ENCODE results near the gene MAPK8IP3.

Gene MAPK8IP3

DNA sequence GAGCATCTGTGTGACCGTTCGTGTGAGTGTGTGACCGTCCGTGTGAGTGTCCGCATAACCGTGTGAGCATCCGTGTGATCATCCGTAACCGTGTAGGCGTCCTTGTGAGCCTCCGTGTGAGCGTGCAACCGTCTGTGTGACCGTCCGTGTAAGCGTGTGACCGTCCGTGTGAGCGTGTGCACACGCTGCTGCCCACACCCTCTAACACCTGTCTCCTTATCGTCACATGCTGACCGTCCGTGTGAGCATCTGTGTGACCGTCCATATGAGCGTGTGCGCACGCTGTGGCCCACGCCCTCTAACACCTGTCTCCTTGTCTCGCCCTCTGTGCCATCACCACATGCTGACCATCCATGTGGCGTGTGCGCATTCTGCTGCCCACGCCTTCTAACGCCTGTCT lies 34.2 kb downstream of the MAPK8IP3 start:
- no peak for DNase-seq (ENCODE audit: low read depth)

DNA sequence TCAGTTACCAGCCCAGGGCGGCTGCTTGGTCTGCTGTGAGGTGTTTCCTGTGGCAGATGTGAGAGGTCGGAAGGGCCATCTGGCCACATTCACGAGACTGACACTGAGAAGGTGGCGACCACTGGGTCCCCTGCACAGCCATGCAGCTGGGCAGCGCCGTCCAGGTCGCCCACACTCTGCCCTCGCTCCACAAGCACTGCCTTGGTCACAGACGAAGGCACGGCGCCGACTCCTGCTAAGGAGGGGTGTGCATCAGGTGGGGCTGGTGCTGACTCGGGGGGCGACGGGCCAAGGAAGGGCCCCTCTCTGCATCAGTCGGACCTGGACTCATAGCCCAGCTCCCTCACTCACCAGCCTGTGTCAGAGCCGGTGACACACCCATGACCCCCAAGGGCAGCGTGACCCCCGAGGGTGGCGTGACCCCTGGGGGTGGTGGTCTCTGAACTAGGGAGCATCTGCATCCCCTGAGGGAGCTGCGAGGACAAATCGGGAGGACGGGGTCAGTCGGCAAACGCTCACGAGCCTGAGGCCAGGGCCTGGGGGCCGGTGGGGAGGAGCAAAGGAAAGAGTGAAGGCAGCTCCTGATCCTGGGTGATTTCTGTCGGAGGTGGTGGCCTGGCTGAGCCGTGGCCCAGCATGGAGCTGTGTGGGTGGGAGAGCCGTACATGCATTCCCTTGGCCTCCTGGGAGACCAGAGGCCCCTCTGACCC lies 34.9 kb downstream of the MAPK8IP3 start:
- DNase-seq (ENCODE audit: low read depth): no peak

DNA sequence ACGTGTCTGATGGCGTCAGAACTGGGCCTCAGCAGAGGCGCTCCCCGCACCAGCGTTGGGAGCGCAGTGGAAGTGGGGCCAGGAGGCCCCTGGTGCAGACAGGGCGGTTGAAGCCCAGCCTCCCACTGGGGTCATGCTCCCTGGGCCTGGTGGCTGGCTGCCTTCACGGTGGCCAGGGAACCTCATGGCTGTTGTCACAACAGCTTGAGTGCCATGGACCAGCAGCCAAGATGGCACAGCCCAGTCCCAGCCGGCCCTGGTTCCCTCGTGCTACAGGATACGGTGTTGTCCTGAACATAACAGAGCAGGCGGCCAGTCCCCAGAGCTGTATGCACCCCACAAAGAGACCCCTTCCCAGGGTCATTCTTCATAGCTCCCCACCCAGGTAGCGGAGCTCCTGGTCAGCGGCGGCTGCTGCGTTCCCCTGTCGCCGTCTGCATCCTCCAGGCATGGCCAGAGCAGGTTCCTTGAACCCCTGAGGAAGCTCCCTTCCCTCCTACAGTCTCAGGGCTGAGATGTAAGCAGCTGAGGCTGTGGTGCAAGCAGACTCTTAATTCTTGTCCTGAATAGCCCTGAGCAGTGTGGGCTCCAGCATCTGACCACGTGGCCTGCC lies 35.7 kb downstream of the MAPK8IP3 start:
- DNase-seq (ENCODE audit: low read depth): no peak

DNA sequence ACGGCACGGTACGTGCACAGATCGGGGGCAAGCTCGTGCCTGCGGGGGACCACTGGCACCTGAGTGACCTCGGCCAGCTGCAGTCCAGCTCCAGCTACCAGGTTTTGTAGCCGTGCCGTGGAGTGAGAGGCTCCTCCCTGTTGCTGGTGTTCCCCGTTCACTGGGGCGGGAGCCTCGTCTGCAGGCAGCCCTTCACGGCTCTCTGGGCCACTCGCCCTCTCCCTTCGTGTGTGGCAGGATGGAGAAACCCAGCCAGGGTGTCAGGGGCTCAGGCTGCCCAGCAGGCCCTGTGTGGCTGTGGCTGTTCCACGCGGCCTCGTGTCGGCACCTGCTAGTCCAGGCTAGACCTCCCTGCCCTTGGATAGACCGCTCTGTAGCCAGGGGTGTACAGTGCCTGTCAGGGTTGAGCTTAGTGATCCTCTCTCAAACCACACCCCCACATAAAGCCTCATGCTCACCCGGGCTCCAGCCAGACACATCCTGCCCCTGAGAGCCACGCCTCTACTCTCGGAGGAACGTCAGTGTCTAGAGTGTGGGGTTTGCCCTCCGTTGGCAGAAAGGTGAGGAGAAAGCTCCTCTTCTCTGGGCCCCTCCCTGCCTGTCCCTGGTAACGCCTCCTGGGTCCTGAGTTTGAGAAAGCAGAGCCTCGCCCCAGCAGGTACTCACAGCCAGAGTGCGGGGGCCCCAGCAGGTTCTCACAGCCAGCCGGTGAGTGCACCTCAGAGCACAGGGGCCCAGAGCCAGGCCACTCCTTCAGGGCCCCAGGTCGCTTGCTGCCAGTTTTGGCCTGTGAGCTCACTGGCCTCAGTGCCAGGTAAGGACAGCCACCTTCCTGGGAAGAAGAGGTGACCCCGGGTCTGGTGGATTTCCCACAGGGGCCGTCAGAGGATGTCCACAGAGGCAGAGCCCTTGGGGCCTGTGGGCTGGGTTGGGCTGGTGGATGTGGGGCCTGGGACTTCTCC lies 37.7 kb downstream of the MAPK8IP3 start:
- peak; percentile 17 for DNase-seq (ENCODE audit: low read depth)

DNA sequence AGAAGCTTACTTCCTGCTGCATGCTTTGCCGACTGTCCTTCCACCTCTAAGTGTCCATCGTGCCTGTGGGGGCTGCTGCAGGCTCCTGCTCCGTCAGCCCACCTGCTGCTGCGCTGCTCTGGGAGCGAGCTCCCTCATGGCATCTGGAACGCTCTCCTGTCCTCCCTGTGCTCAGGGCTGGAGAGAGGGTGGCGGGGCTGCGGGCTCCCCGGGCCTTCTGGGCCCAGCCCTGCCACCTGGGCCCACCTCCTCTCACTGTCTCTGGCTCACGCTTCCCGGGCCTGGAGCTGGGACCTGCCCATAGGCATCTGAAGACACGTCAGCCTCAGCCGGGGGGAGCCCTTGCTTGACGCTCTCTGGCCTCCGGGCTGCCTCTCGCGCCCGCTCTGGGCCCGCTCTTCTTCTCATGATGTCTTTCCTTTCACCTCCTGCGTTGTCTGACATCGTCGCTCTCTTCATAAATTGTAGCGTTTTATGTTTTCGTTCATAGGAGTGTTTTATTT lies 38.4 kb downstream of the MAPK8IP3 start:
- no peak for DNase-seq (ENCODE audit: low read depth)

DNA sequence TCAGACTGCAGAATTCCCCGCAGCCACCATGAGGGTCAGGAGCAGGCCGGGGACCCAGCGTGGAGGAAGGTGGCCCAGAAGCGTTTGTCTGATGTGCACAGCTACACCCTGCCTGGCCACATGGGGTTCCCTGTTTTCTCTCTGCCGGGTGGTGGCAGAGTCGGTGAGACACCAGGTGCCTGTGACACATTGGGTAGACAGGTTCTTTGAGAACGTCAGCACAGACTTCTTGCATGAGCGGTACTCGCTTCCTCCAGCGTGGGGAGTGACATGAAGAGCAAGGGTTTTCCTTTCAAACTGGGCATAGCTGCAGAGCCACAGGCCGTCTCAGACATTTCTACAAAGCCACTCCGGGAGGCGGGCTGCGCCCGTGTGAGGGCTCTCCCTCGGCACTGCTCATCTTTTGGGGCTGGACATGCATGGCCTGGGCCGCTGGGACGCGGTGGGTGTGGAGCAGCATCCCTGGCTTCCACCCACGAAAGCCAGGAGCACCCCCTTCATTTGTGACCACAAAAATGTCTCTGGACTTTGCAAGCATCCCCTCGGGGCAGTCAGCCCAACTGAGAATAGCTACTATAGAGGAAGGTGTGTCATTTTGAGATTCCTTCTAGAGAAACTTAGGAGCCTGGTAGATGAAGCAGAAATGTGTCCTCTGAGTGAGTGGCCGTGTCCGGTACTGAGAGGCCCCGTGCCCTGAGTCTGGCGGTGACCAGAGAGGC lies 39.3 kb downstream of the MAPK8IP3 start:
- peak; percentile 82 for DNase-seq (ENCODE audit: low read depth)

DNA sequence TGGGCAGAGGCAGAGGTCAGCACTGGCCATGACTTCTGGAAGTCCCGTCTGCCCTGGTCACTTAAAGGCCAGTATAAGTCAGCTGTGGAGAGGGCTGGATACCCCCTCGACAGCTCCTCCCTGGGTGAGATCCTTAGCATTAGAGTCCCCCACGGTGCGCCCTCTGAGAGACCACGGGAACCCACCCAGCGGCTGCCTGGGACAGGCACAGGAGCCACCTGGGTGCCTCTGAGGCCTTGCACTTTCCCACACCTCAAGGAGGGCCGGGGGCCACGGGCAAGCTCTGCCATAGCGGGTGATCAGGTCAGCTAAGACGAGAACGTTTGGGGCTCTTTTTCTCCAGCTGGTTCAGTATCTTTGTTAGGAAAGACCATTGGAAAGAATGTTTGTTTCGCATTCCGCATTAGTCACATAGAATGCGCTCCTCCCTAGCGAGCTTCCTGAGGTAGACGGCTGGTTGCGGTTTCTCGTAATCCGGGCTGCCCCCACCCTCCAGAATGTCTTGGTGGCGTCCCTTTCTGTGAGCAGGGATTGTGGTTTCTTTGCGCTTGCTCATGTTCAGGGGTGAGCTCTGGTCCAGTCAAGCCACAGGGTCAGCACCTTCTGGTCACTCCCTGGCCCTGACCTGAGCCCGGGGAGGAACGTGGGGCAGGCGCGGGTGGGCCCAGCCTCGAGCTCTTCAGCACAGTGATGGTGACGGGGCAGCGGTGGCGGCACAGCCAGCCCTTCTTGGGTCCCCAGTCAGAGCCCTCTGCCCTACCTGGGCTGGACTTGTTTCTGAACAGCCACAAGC lies 40.1 kb downstream of the MAPK8IP3 start:
- DNase-seq (ENCODE audit: low read depth): peak; percentile 99

DNA sequence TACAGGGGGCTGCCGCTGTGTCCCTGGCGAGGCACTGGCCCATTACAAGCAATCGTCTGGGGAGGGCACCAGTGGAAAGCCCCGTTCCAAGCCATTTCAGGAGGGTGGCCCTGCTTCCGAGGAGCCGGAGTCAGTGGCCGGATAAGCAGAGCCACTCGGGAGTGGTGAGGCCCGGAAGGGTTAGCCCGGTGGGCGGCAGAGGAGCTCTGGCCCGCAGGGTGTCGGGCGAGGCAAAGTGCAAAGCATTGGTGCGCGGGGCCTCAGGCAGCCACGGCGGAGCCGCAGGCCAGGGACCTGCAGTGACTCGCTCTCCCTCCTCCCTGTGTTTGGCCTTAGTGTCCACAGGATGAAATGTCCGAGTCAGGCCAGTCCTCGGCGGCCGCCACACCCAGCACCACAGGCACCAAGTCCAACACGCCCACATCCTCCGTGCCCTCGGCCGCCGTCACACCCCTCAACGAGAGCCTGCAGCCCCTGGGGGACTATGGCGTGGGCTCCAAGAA lies 40.7 kb downstream of the MAPK8IP3 start:
- peak; percentile 60 for DNase-seq (ENCODE audit: low read depth)

DNA sequence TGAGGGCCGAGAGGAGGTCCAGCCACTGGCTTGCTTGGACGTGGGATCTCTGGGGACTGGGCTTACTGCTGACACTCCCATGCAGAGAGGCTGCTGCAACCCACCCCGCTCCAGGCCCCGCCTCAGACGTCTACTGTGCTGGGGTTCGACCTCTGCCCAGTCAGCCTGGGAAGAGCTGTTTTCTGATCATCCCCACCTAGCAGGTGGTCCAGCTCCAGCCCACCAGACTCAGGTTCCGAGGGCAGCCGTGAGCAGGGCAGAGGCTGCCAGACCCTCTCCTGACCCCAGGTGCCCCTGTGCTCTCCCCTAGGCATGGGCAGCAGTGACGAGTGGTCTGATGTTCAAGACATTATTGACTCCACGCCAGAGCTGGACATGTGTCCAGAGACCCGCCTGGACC lies 41.9 kb downstream of the MAPK8IP3 start:
- no peak for DNase-seq (ENCODE audit: low read depth)

DNA sequence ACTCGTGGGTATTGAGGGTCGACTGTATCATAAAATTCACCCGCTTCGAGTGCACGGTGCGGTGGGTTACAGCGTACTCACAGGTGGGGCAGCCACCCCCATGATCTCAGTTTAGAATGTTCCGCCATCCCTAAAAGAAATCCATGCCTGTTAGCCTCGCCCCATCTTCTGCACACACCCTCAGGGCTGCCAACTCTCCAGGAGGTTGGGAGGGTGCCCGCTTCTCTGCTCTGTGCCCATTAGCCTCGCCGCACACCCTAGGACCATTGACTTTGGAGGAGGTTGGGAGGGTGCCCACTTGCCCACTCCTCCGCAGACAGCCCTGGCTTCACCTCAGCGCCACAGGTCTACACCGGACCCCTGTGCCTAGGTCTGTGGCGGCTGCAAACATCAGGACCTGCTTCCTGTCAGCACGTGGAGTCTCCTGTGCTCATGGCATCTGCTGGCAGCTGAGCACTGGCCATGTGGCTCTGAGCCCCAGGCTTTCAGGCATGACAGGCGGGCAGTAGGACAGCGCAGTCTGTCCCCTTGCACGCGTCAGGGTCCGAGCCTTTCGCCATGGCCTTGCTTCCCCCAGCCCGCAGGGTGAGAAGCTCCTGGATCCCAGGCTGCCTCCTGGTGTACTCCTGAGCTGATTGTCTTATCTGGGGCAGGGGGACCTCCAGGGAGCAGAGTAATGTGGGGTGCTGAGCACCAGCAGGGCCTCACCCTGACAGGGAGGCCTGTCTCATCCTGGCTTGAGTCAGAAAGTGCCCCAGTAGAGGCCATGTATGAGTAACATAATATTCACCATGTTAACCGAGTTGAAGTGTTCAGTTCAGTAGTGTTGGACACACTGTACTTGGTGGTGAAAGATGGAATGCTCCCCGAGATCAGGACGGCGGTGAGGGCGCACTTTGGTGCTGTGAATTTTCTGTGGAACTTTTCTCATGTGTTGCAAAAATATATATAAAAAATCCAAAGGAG lies 43.4 kb downstream of the MAPK8IP3 start:
- DNase-seq (ENCODE audit: low read depth): peak; percentile 83

DNA sequence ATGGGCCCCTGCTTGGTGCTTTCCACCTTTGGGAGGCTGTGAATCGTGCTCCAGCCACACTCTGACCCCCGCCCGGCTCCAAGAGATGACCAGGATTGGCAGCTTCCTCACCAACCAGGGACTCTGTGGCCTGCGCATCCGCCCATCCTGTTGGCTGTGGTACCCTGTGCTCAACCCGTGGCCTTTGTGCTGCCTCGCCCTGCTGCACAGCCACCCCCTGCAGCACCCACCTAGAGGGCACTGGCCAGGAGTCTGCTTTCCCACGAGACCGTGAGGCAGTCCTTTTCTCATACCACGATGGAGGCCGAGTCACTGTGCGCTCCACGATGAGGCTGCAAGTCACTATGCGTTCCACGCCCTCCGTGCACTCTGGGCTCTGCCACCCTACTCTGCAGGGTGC lies 46.0 kb downstream of the MAPK8IP3 start:
- DNase-seq (ENCODE audit: low read depth): no peak

DNA sequence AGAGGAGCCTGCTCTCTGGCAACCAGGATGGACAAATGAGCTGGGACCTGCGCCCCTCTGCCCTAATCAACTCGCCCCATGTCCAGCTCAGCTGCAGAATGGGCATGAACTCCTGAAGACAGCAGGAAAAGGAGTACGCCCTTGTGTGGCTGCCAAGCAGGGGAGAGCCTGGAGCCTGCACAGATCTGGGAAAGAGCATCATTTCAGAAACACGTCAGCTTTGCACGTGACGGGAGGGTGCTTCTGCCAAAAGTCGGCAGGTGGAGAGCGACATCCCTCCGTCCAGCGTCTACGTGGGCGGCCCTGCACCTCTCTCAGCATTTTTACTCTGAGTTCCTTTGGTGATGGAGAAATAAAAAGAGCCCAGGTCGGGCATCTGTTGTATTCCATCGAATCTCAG lies 46.9 kb downstream of the MAPK8IP3 start:
- no peak for DNase-seq (ENCODE audit: low read depth)

DNA sequence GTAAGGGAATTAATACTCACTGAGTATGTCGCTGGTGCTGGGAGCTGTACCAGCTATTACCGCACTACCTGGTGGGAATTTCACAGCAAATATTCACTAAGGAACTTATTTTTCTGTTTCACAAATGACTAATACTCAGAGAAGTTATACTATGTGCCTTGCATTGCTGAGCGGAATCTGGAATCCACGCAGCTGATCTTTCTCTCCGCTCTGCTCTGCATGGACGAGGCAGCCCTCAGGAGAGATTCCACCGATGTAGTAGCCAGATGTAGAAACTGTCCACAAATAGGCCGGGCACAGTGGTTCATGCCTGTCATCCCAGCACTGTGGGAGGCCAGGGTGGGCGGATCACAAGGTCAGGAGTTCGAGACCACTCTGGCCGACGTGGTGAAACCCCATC lies 48.2 kb downstream of the MAPK8IP3 start:
- DNase-seq (ENCODE audit: low read depth): no peak

DNA sequence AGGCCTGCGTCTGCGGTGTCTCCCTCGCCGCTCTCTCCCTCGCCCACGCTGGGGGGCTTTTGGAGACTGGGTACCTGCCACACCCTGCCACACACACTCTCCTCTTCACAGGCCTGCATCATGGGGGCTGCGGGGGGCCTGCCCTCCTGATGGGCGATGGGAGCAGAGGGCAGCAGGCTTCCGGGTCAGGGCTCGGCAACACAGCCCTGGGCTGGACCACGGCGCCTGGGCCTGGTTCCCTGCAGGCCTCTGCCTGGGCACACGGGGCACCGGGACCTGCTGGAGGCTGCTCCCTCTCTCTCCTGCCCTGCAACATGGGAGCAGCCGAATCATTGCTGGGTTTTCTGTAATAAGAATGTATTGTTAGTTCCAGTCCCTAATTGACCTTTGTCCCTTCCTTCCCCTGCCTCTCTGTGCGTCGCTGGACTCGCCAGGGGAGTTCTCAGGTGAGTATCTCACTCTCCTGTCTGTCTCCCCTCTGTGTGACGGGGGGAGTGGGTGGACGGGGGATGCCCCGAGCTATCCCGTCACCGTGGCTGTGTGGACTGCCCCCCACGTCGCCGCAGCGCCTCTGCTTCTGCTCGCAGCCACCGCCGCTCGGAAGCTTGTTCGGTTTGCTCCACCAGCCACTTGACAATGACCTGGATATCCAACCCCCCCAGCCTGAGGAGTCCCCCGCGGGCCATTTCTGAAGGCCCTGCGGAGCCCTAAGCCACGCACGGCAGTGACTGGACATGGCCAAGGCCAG lies 51.9 kb downstream of the MAPK8IP3 start:
- no peak for DNase-seq (ENCODE audit: low read depth)

DNA sequence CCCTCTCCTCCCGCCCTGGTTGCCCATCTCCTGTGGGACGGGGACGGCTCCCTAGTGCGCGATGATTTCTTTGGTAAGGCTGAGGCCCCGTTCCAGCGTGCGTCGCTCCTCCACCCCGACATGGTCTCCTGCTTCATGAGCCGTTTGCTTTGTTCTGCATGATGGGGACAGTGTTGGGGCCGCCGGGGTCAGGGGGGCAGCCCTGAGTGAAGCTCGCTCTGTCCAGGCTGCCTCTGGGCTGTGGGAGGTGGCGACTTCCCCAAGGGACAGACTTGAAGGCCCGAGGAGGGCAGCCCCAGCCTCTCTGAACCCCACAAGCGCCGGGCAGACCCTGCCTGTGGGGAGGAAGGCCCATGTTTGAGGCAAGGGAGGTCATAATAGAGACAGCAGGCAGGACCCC lies 52.9 kb downstream of the MAPK8IP3 start:
- no peak for DNase-seq (ENCODE audit: low read depth)

DNA sequence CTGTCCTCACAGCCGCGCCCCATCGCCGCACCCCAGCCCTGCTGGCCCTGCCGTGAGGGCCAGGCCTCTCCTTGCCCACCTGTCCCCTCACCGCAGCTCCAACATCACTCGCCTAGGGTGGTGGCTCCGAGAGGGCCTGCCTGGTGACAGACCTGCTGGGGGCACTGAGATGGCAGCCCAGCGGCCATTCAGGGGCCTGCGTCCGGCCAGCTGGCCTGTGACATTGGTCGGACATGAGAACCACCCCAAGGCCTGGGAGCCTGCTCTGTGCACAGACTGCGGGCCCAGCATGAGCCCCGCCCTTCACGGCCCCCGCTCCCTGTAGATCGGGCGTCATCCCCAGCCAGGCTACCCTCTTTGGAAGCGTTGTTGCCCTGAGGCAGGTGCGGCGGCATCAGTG lies 53.5 kb downstream of the MAPK8IP3 start:
- DNase-seq (ENCODE audit: low read depth): no peak

DNA sequence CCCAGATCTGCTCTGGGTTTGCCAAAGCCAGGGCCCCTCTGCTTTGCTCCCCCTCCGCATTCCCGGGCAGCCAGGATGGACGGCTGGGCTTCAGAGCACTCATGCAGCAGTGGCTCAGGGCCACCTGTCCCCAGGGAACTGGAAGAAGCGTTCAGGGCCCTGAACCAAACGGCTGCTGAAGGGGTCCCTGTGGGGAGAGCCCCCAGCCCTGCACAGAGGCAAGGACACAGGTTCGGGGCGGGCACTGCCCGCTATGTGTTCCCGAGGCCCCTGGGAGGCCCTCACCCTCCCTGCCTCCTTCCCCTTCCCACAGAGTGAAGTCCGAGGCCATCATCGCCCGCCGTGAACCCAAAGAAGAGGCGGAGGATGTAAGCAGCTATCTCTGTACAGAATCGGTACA lies 54.9 kb downstream of the MAPK8IP3 start:
- DNase-seq (ENCODE audit: low read depth): no peak

DNA sequence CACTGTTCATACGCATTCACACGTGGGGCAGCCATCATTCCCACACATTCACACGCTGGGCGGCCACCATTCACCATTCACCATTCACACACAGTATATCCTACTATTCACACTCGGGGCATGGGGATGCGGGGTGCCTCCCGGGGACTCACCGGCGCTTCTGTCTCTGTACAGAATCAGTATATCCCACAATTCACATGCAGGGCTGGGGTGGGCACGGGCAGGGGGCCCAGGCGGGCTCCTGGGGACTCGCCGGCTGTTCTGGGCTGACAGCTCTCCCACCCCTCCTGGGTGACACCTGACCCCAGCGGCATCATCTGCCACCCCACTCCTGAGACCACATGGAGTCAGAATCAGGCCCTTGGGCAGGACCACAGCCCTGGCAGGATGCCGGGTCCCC lies 55.8 kb downstream of the MAPK8IP3 start:
- DNase-seq (ENCODE audit: low read depth): no peak

Measured in iris pigment epithelial cell (primary cell).